ENCODE results near the gene LLCFC1.
"Not testable (repeated sequence)": the region's sequence is repeated elsewhere in the genome, so short reads cannot be mapped to it uniquely, and the experiment has no call there.

The LLCFC1 gene

GRCh38 chr7:142969183-142969582 is 29.9 kb downstream of the LLCFC1 start:
- no peak overlapping the region for H3K4me3 ChIP-seq (ENCODE audit: low read depth, low read length)
- no peak for TF ChIP-seq CTCF (IDR thresholded peaks at IDR 0.05; ENCODE audit: low read depth, low read length, missing control alignments)
- DNase-seq (ENCODE audit: low read depth) = no peak

GRCh38 chr7:142974626-142975025 is 35.3 kb downstream of the LLCFC1 start:
- TF ChIP-seq CTCF (IDR thresholded peaks at IDR 0.05; ENCODE audit: low read depth, low read length, missing control alignments) = no peak
- no peak overlapping the region for H3K4me3 ChIP-seq (ENCODE audit: low read depth, low read length)
- DNase-seq (ENCODE audit: low read depth) = no peak

- not testable (repeated sequence) for H3K4me3 ChIP-seq (ENCODE audit: low read depth, low read length)
Observed at GRCh38 chr7:142978402-142978801, 39.1 kb downstream of the LLCFC1 start.

GRCh38 chr7:142983825-142984224 is 44.5 kb downstream of the LLCFC1 start:
- DNase-seq (ENCODE audit: low read depth) = no peak
- TF ChIP-seq CTCF (IDR thresholded peaks at IDR 0.05; ENCODE audit: low read depth, low read length, missing control alignments) = no peak
- H3K4me3 ChIP-seq (ENCODE audit: low read depth, low read length) = no peak overlapping the region

More at GRCh38 chr7:142978402-142978801, 39.1 kb downstream of the LLCFC1 start:
- not testable (repeated sequence) for DNase-seq (ENCODE audit: low read depth)

- no peak for DNase-seq (ENCODE audit: low read depth)
- H3K4me3 ChIP-seq (ENCODE audit: low read depth, low read length) = no peak overlapping the region
- no peak for TF ChIP-seq CTCF (IDR thresholded peaks at IDR 0.05; ENCODE audit: low read depth, low read length, missing control alignments)
Observed at GRCh38 chr7:142984297-142984696, 45.0 kb downstream of the LLCFC1 start.
